ENCODE data around the gene FAM120B. TPM values are rescaled to one million over a fixed set of nuclear protein-coding genes. Genes with fewer than 3 reads are reported as not detected.

FAM120B gene
- total RNA-seq, 3 donors from 2014 or later (not counting 1 experiment from before 2014, with no cell fraction given): 37.8 to 55.6 (median 39.9) TPM

GRCh38 chr6:170371588-170371987, 65.0 kb downstream of the FAM120B start:
- intact Hi-C loops (cut with micrococcal nuclease): no loop called here
- H3K4me1 Mint-ChIP-seq: peaks cover 39 to 41% of the 10 kb centered on the region in 2 donors
- H3K36me3 ChIP-seq (ENCODE audit: control insufficient read depth, insufficient read depth, low read length): peaks cover 21% of the 10 kb centered on the region

GRCh38 chr6:170372380-170373325, 66.1 kb downstream of the FAM120B start:
- H3K36me3 ChIP-seq (ENCODE audit: control insufficient read depth, insufficient read depth, low read length): peaks cover 21% of the 10 kb centered on the region
- ATAC-seq (no peak), DNase-seq (no peak)
- Mint-ChIP-seq H3K9me3 (no peaks in the 10 kb centered on the region), H3K27me3 (ENCODE audit: low read depth in 2 of 2) (no peaks in the 10 kb centered on the region), H3K4me1 (peaks cover 39 to 42% of the 10 kb centered on the region in 2 donors), H3K27ac (no peak overlapping the region), H3K4me3 (no peak overlapping the region), H3K36me3 (peaks cover 16% of the 10 kb centered on the region)
- no peaks in the 10 kb centered on the region for H3K27me3 ChIP-seq (ENCODE audit: control insufficient read depth, insufficient read depth, low read length)
- H3K4me3 ChIP-seq (ENCODE audit: low read length): no peak overlapping the region
- intact Hi-C loops (cut with micrococcal nuclease): no loop called here
- no peak for TF ChIP-seq CTCF (IDR thresholded peaks at IDR 0.05)
- H3K9me3 ChIP-seq (ENCODE audit: control insufficient read depth, insufficient read depth, low read length): no peaks in the 10 kb centered on the region
- WGBS (ENCODE audit: insufficient coverage): 96% methylated on average over 6 of the region's 11 CpGs
- no peak overlapping the region for H3K27ac ChIP-seq (ENCODE audit: low read length)
- peaks cover 5% of the 10 kb centered on the region for H3K4me1 ChIP-seq (ENCODE audit: control insufficient read depth, insufficient read depth, low read length)

More at GRCh38 chr6:170371588-170371987, 65.0 kb downstream of the FAM120B start:
- H3K27me3 Mint-ChIP-seq (ENCODE audit: low read depth in 2 of 2): no peaks in the 10 kb centered on the region
- Histone ChIP-seq H3K27ac (ENCODE audit: low read length) (no peak overlapping the region), H3K9me3 (ENCODE audit: control insufficient read depth, insufficient read depth, low read length) (no peaks in the 10 kb centered on the region), H3K4me1 (ENCODE audit: control insufficient read depth, insufficient read depth, low read length) (peaks cover 3% of the 10 kb centered on the region), H3K4me3 (ENCODE audit: low read length) (no peak overlapping the region), H3K27me3 (ENCODE audit: control insufficient read depth, insufficient read depth, low read length) (no peaks in the 10 kb centered on the region)
- 84% methylated on average over 8 of the region's 8 CpGs for WGBS (ENCODE audit: insufficient coverage)
- DNase-seq (no peak), ATAC-seq (peak in 1 of 3 donors; percentile 26)
- TF ChIP-seq CTCF (IDR thresholded peaks at IDR 0.05): no peak
- H3K9me3 Mint-ChIP-seq: no peaks in the 10 kb centered on the region
- H3K4me3 Mint-ChIP-seq: no peak overlapping the region
- peaks cover 13% of the 10 kb centered on the region for H3K36me3 Mint-ChIP-seq
- H3K27ac Mint-ChIP-seq: peak overlapping the region; percentile 77 to 81

- Histone ChIP-seq H3K27me3 (ENCODE audit: control insufficient read depth, insufficient read depth, low read length) (no peaks in the 10 kb centered on the region), H3K9me3 (ENCODE audit: control insufficient read depth, insufficient read depth, low read length) (no peaks in the 10 kb centered on the region), H3K4me1 (ENCODE audit: control insufficient read depth, insufficient read depth, low read length) (peaks cover 19% of the 10 kb centered on the region), H3K4me3 (ENCODE audit: low read length) (no peak overlapping the region), H3K27ac (ENCODE audit: low read length) (no peak overlapping the region), H3K36me3 (ENCODE audit: control insufficient read depth, insufficient read depth, low read length) (peaks cover 17% of the 10 kb centered on the region)
- peak overlapping the region; percentile 15 to 35 for H3K27ac Mint-ChIP-seq
- DNase-seq (no peak), ATAC-seq (no peak)
- intact Hi-C loops (cut with micrococcal nuclease): no loop called here
- H3K9me3 Mint-ChIP-seq: no peaks in the 10 kb centered on the region
- WGBS (ENCODE audit: insufficient coverage): 91% methylated on average over 10 of the region's 11 CpGs
- peaks cover 42 to 48% of the 10 kb centered on the region in 2 donors for H3K4me1 Mint-ChIP-seq
- no peaks in the 10 kb centered on the region for H3K27me3 Mint-ChIP-seq (ENCODE audit: low read depth in 2 of 2)
- TF ChIP-seq CTCF (IDR thresholded peaks at IDR 0.05): no peak
- peaks cover 16% of the 10 kb centered on the region for H3K36me3 Mint-ChIP-seq
- H3K4me3 Mint-ChIP-seq: no peak overlapping the region
These were observed 68.2 kb downstream of the FAM120B start for GRCh38 chr6:170374571-170375444.

Measured in natural killer cell (primary cell).